ENCODE results near the gene TEX38. TPM values are rescaled to one million over a fixed set of nuclear protein-coding genes. Genes with fewer than 3 reads are reported as not detected.

The TEX38 gene
- total RNA-seq, 3 donors from 2014 or later (not counting 1 experiment from before 2014, with no cell fraction given): 0.26 to 0.75 TPM; not detected in 1

GRCh38 chr1:46721686-46722205 is 50.1 kb downstream of the TEX38 start:
- peaks cover 6 to 17% of the 10 kb centered on the region in 2 donors for H3K27me3 Mint-ChIP-seq (ENCODE audit: low read depth in 2 of 2)
- no peak overlapping the region for H3K27ac Mint-ChIP-seq
- no peak for DNase-seq
- no peaks in the 10 kb centered on the region for H3K27me3 ChIP-seq (ENCODE audit: control insufficient read depth, insufficient read depth, low read length)
- peaks cover 27 to 29% of the 10 kb centered on the region in 2 donors for H3K4me1 Mint-ChIP-seq
- no peaks in the 10 kb centered on the region for H3K36me3 ChIP-seq (ENCODE audit: control insufficient read depth, insufficient read depth, low read length)
- intact Hi-C loops (cut with micrococcal nuclease): no loop called here
- WGBS (ENCODE audit: insufficient coverage): 74% methylated on average over 3 of the region's 3 CpGs
- H3K4me3 Mint-ChIP-seq: no peak overlapping the region
- H3K4me3 ChIP-seq (ENCODE audit: low read length): no peak overlapping the region
- TF ChIP-seq, protein P1, sequence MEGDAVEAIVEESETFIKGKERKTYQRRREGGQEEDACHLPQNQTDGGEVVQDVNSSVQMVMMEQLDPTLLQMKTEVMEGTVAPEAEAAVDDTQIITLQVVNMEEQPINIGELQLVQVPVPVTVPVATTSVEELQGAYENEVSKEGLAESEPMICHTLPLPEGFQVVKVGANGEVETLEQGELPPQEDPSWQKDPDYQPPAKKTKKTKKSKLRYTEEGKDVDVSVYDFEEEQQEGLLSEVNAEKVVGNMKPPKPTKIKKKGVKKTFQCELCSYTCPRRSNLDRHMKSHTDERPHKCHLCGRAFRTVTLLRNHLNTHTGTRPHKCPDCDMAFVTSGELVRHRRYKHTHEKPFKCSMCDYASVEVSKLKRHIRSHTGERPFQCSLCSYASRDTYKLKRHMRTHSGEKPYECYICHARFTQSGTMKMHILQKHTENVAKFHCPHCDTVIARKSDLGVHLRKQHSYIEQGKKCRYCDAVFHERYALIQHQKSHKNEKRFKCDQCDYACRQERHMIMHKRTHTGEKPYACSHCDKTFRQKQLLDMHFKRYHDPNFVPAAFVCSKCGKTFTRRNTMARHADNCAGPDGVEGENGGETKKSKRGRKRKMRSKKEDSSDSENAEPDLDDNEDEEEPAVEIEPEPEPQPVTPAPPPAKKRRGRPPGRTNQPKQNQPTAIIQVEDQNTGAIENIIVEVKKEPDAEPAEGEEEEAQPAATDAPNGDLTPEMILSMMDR (IDR thresholded peaks at IDR 0.05): no peak
- no peak overlapping the region for H3K27ac ChIP-seq (ENCODE audit: low read length)
- H3K36me3 Mint-ChIP-seq: no peaks in the 10 kb centered on the region
- no peaks in the 10 kb centered on the region for H3K9me3 Mint-ChIP-seq
- no peaks in the 10 kb centered on the region for H3K9me3 ChIP-seq (ENCODE audit: control insufficient read depth, insufficient read depth, low read length)
- H3K4me1 ChIP-seq (ENCODE audit: control insufficient read depth, insufficient read depth, low read length): peaks cover 25% of the 10 kb centered on the region
- ATAC-seq: no peak

Other genes with a start within 250 kb of the TEX38 start
- not detected for gene DMBX1, start 182.0 kb upstream of the TEX38 start, total RNA-seq
- under 1 TPM in 1 of 3 donors, not detected in 2; 0.20 TPM for gene KNCN, start 120.2 kb upstream of the TEX38 start, total RNA-seq
- 10 to 100 TPM; 59.5 to 81.5 (median 65.5) TPM for gene MKNK1, start 67.6 kb upstream of the TEX38 start, total RNA-seq
- 10 to 100 TPM; 16.7 to 25.1 (median 19.2) TPM for gene MOB3C, start 55.0 kb upstream of the TEX38 start, total RNA-seq
- 10 to 100 TPM; 18.0 to 21.7 (median 19.0) TPM for gene ATPAF1, start 3.5 kb upstream of the TEX38 start, total RNA-seq
- 100 to 1,000 TPM in 2 of 3 donors, 10 to 100 TPM in 1; 77.7 to 130 (median 119) TPM for gene EFCAB14, start 47.3 kb downstream of the TEX38 start, total RNA-seq
- gene CYP4B1, start 127.2 kb downstream of the TEX38 start, total RNA-seq: not detected

All from natural killer cell (primary cell).